T1000 (cell line): Measurements from ENCODE around the gene DNAJC27.
"Not testable (repeated sequence)": the region's sequence is repeated elsewhere in the genome, so short reads cannot be mapped to it uniquely, and the experiment has no call there.

ENCODE experiments used
- DNase-seq: peaks from one replicate; lab custom pipeline; 2025; ENCODE audit warnings: mixed read lengths; lab: John Stamatoyannopoulos, UW

DNAJC27 gene

GRCh38 chr2:24971536-24972314, at the start of gene DNAJC27:
Gene DNAJC27, minus strand, starts transcription at chr2:24971955. Its CDS starts 51 bp downstream, at chr2:24971904.
- DNase-seq = peak; percentile 95

- no peak for DNase-seq
Measured at GRCh38 chr2:25018681-25019080, 46.9 kb upstream of the DNAJC27 start.

GRCh38 chr2:25014631-25015030, 42.9 kb upstream of the DNAJC27 start:
- DNase-seq = no peak

GRCh38 chr2:25011342-25011741, 39.6 kb upstream of the DNAJC27 start:
- not testable (repeated sequence) for DNase-seq

GRCh38 chr2:25009954-25010353, 38.2 kb upstream of the DNAJC27 start:
- no peak for DNase-seq

DNA sequence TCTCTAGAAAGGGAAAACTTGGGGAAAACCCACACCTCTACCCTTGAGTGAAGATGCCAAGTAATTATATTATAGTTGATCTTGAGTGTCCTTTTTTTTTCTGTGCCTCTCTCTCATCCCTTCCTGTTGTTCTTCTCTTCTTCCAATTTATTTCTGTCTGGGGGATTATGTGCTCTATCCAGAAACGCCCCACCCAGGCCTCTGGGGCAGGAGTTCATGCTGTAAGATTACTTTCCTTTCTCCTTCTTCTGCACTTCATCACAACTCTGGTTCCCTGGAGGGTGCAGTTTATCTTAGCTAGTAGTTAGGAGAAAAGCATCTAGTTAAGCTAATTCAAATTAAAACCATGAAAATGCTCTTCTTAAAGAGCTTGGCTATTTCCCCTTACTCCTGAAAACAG, 30.3 kb upstream of the DNAJC27 start:
- no peak for DNase-seq

GRCh38 chr2:25001325-25001637, 29.5 kb upstream of the DNAJC27 start:
- no peak for DNase-seq

DNA sequence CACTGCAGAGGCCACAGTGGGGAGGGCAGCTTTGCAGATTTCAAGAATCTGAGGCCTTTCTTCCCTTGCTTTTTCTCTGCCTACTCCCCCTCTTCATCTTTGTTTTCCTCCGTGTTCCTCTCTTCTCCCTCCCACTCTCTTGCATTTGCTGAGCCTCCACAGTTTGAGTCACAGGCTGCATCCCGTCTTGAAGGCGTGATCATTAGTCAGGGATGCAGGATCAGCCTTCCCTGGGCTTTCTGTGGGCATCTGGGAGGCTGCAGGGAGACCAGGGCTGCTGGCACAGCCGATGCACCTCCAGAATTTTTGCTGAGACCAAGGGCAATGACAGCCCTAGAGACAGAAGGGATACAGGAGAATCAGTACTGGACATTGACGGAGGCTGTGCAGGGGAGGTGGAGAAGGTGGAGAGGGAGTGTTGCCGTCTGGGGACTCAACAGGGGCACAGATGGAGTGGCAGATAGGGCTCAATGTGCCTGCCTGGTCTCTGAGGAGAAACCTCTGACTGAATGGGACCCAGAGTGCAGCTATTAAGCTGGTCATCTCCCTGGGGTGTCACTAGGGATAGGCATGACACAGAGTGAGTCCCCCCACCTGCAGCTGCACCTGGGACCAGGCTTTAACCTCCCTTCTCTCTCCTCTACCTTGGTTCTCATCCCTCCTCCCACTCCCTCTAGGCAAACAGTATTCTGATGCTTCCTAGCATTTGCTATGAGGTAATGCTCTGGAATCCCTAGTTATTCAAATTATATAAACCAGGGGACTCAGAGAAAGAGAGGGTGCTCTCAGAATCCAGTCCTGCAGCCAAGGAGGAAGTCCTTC, 29.0 kb upstream of the DNAJC27 start:
- no peak for DNase-seq

GRCh38 chr2:25000036-25000435, 28.3 kb upstream of the DNAJC27 start:
- no peak for DNase-seq

- not testable (repeated sequence) for DNase-seq
Measured at GRCh38 chr2:24999097-24999496, 27.3 kb upstream of the DNAJC27 start.

DNA sequence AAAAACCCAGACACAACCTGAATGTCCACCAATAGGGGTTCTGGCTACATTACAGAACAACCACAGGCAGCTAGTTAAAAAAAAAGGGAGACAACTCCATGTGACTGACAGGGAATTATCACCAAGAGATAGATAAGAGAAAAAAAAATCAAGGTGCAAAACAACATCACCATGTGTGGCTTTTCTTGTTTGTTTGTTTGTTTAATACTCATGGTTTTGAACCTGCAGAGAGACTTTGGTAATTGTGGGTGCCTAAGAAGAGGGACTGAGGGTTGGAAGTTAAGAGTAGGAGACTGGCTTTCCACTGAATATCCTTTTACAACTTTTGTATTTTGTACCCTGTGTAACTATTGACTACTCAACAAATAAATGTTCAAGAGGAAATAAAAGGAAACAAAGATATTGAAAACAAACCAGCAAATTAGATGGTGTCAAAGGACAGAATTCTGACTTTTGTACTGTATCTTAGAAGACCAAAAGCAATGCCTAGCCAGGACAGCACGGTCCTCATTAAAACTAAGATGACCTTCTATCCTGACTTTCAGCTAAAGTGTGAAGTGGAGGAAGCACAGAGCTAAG, 22.5 kb upstream of the DNAJC27 start:
- no peak for DNase-seq

DNA sequence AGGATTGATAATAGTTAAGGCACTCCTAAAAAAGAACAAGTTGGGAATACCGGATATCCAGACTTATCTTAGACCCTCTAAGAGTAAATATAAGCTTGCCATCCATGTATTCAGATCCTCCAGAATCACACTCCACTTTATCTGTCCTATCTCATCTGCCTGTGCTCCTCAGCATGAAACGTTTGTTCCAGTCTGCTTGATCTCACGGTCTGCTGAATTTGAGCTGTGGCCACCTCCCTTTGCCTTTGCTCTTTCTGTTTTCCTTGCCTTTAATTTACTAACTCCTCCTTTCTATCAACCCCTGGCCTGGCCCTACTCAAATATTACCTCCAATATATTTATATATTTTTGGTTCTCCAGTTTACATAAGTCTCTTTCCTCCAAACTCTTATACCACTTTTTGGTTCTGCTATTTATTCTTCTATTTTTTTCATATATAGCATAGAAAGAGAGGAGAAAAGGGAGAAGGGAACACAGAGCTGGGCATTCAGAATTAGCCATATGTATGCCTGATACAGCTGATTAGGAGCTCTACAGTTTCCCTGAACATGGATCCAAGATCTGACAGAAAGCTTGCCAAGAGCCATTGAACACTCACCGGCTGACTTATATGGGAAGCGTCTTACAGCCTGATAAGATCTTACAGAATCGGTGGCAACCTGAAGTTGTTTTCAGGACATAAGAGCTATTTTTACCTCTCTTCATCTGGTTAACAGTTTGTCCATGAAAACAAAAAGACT, 21.8 kb upstream of the DNAJC27 start:
- no peak for DNase-seq

GRCh38 chr2:24986372-24986771, 14.6 kb upstream of the DNAJC27 start:
- no peak for DNase-seq

- no peak for DNase-seq
Measured at GRCh38 chr2:24985511-24985910, 13.8 kb upstream of the DNAJC27 start.

DNA sequence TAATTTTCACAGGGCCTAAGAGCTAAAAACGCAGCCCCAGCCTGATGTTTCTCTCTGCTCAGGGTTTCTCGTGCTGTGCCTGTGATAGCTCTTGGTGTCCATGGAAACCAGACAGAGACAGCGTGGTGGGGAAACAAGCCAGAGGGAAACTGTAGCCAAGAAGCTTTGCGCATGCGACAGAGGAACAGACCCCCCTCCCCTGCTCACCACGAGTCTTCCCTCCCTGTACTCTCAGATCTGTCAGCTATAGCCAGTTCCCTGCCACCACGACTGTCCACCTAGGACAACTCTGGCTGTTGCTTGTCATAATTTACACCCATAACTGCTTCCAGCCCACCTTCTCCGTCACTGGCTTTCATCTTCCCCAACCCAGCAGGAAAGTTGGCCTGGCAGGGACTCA, 13.2 kb upstream of the DNAJC27 start:
- DNase-seq = no peak

DNA sequence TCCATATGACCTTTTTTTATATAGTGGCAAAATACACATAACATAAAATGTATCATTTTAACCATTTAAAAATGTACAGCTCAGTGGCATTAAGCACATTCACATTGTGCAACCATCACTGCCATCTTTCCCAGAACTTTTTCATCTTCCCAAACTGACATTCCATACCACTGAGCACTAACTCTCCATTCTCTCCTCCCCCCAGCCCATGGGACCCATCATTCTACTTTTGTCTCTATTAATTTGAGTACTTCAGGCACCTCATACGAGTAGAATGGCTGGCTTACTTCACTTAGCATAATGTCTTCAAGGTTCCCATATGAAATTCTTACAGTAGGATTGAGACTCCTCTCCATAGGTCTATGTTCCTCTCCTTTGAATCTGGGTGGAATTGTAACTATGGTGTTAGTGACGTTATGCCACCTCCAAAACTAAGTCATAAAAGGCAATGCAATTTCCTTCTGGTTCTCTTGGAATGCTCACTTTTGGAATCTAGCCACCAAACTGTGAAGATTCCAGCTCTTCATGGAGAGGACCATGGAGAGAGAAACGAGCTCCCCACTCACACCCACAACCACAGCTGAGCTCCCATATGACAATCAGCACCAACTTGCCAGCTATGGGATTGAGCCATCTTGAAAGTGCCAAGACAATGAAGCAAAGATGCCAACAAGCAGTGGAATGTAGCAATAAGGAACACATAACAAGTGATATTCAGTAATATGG, 9.8 kb upstream of the DNAJC27 start:
- DNase-seq = no peak

GRCh38 chr2:24978661-24979060, 6.9 kb upstream of the DNAJC27 start:
- no peak for DNase-seq

DNA sequence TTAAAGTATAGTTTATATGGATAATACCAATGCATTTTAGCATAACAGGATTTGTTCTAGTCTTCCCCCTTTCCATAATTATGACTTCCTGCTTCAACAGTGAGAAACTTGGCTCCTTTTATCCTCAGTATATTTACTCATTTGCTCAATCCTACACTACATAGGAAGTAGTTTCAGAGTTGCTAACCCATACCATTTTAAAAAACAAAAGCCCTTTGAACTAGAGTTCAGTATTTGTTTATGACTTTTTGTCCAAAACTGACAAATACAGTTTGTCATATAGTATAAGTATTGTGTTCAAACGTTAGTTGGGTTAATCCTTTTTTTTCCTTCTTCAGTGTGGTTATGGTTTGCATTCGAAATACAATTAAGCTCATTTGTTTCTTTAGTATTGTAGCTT, 5.9 kb upstream of the DNAJC27 start:
- DNase-seq = no peak

DNA sequence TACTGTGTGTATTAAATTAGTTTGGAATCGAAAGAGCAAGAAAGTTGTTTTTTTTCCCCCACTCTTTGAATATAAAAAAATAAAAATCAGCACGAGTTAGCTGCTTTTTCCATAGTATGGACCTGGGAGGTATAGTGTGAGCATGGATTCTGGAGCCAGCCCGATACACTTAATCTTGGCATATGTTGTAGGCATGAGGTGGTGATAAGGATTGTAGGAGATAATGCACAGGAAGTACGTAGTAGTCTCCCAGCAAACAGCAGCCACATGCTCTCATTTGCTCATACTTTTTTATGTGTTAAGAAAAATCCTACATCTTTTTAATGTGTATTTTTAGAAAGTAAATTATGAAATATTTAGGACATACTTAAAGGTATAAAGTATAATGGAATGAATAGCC, 2.1 kb upstream of the DNAJC27 start:
- DNase-seq = no peak

DNA sequence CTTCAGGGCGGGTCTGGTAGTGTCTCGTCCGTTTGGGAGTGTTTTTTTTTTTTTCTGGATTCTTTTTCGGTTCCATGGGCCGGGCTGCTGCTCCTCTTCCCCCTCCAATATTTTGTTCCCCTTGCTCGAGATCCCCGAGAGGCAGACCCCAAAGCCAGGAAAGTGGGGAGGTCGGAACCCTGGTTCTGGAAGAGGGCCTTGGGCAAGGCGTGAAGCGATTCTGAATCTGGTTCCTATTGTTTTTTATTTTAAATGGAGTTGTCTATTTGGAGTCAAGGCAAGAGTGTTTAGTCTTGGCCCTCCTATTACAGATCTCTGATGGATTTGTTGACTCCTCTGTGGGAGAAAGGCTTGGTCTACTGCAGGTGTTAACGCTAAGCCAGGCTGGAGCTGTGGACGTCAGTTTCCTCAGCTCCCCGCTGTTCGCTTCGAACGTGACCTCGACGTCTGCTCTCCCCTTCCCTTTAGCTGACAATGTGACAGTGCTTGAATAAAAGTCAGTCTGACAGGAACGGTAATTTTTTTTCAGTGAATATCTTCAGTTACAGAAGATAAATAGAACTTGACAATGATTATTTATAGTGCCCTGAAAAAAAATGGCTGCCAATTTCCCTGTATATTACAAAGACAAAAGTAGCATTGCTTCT, 683 bp upstream of the DNAJC27 start:
- DNase-seq = no peak

DNA sequence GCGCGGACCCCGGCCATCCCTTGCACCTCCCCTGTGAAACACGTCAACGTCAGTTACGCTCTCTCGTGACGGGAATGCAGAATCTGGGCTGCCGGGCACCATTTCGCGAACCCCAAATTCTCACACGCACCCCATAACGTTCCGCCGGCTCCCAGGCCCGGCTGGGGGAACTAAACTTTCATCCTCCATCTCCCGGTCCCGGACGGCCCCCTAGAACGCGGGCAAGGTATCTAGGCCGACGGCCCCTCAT, 544 bp downstream of the DNAJC27 start:
- no peak for DNase-seq
